NCI-H460 (cell line): ENCODE data around the gene PACRG. TPM values are rescaled to one million over a fixed set of nuclear protein-coding genes. Genes with fewer than 3 reads are reported as not detected.

Source experiments
- DNase-seq: peaks from one replicate; pipeline ENCODE4 v3.0.0-alpha.2; 2016; ENCODE audit warnings: low read depth; ENCODE audit errors: extremely low read depth
- total RNA-seq: library from RNA; depleted of rRNA; stranded (reverse); fragments of >200 nt; shearing (Covaris generic); gene quantifications from 2 replicates; pipeline ENCODE4 v1.2.3, GENCODE V29; 2014

PACRG gene
- total RNA-seq, 1 experiment from 2014 or later: 0.15 TPM

GRCh38 chr6:163260111-163260895, 532.5 kb downstream of the PACRG start:
- no peak for DNase-seq

GRCh38 chr6:163260911-163261310, 533.1 kb downstream of the PACRG start:
- DNase-seq: no peak

- DNase-seq: no peak
These were observed 533.6 kb downstream of the PACRG start for GRCh38 chr6:163261361-163261760.

- no peak for DNase-seq
These were observed 534.3 kb downstream of the PACRG start for GRCh38 chr6:163262080-163262479.

- DNase-seq: no peak
These were observed 535.4 kb downstream of the PACRG start for GRCh38 chr6:163263196-163263595.

- no peak for DNase-seq
These were observed 536.4 kb downstream of the PACRG start for GRCh38 chr6:163263998-163264661.

- no peak for DNase-seq
These were observed 536.9 kb downstream of the PACRG start for GRCh38 chr6:163264662-163265035.

GRCh38 chr6:163281634-163282033, 553.9 kb downstream of the PACRG start:
- DNase-seq: no peak

GRCh38 chr6:163282672-163283071, 554.9 kb downstream of the PACRG start:
- no peak for DNase-seq

- no peak for DNase-seq
These were observed 556.4 kb downstream of the PACRG start for GRCh38 chr6:163284151-163284550.

- no peak for DNase-seq
These were observed 557.9 kb downstream of the PACRG start for GRCh38 chr6:163285691-163286090.

- DNase-seq: no peak
These were observed 559.9 kb downstream of the PACRG start for GRCh38 chr6:163287626-163288025.

- DNase-seq: no peak
These were observed 560.3 kb downstream of the PACRG start for GRCh38 chr6:163288066-163288465.

- DNase-seq: no peak
These were observed 561.1 kb downstream of the PACRG start for GRCh38 chr6:163288915-163289314.

GRCh38 chr6:163289447-163289846, 561.7 kb downstream of the PACRG start:
- no peak for DNase-seq

- no peak for DNase-seq
These were observed 562.9 kb downstream of the PACRG start for GRCh38 chr6:163290545-163291274.

GRCh38 chr6:163291622-163292021, 563.8 kb downstream of the PACRG start:
- no peak for DNase-seq

- DNase-seq: no peak
These were observed 565.5 kb downstream of the PACRG start for GRCh38 chr6:163293286-163293685.

GRCh38 chr6:163294734-163295133, 567.0 kb downstream of the PACRG start:
- no peak for DNase-seq

- no peak for DNase-seq
These were observed 569.2 kb downstream of the PACRG start for GRCh38 chr6:163296835-163297519.
